ENCODE data around the gene RBM18. TPM values are rescaled to one million over a fixed set of nuclear protein-coding genes. Genes with fewer than 3 reads are reported as not detected.
A peak's percentile ranks its signal among the peaks of the same experiment; 100 is the strongest.

The RBM18 gene
- total RNA-seq, 1 donor from 2014 or later: 25.7 TPM

DNA sequence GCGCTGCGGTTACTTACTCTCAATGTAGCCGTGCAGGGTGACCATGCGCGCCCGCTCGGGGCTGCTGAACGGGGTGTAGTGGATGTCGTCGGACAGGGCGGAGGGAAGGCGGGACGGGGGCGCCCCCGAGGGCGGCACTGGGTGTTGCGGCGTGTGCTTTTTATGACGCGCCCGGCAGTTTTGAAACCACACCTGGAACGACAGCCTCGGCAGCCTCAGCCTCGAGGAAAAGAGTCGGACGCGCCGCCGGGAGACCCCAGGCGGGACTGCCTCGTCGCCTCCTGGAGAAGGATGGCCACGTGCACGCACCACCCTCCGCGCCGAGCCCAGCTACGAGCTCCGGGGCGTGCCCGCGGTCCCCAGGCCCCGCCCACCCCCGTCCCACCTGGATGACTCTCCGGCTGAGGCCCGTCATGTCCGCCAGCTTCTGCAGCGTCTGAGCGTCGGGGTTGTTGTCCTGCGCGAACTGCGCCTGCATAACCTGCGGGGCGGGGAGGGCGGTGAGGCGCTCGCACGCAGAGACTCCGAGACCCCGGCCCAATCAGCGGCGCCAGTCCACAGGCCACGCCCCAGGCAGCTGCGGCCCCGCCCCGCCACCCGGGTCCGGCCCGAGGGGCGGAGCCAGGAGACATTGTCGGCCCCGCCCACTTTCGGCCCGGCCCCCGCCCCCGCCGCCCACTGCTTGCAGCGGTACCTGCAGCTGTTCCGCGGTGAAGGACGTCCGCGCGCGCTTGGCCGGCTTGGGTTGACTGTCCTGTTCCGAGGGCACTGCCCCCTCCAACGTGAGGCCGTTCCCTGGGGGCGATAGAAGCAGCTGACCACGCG is 50.8 kb downstream of the RBM18 start:
- Mint-ChIP-seq H3K27me3 (peaks cover 68% of the 10 kb centered on the region), H3K9me3 (no peaks in the 10 kb centered on the region), H3K36me3 (ENCODE audit: low read depth) (no peaks in the 10 kb centered on the region), H3K4me1 (peaks cover 14% of the 10 kb centered on the region), H3K27ac (no peak overlapping the region), H3K4me3 (peak overlapping the region; percentile 60)
- intact Hi-C loops (cut with micrococcal nuclease): loop anchor here (5.0 to 10.0 kb wide), 2 partner anchors 56 to 131 kb away; partner anchors contain the start of genes MORN5 and NDUFA8
- DNase-seq: peak; percentile 91

DNA sequence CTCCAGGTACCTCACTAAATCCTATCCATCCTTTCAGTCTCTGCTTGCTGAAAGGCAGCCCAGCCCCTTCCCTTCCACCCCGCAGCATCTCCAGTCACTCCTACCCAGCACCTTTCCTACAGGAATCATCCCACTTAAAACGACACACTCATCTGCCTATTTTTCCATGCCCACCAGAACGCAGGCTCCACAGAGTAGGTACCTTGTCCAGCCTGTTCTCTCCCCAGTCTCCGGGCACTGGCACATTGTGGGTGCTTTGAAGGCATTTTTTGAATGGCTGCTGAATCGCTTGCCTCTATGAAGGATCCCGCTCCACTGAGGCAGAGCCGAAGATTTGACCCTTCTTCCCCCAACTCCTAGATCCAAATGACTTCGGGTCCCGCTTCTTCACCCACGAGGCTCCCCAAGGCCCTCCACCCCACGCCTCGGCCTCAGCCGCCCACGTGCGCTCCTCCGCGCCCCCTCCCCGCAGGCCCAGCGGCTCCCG is 51.5 kb downstream of the RBM18 start:
- intact Hi-C loops (cut with micrococcal nuclease): loop anchor here (5.0 to 10.0 kb wide), 2 partner anchors 56 to 132 kb away; partner anchors contain the start of genes MORN5 and NDUFA8
- Mint-ChIP-seq H3K27me3 (peaks cover 62% of the 10 kb centered on the region), H3K9me3 (no peaks in the 10 kb centered on the region), H3K4me1 (peaks cover 8% of the 10 kb centered on the region), H3K4me3 (peak overlapping the region; percentile 60), H3K27ac (no peak overlapping the region), H3K36me3 (ENCODE audit: low read depth) (no peaks in the 10 kb centered on the region)
- no peak for DNase-seq

DNA sequence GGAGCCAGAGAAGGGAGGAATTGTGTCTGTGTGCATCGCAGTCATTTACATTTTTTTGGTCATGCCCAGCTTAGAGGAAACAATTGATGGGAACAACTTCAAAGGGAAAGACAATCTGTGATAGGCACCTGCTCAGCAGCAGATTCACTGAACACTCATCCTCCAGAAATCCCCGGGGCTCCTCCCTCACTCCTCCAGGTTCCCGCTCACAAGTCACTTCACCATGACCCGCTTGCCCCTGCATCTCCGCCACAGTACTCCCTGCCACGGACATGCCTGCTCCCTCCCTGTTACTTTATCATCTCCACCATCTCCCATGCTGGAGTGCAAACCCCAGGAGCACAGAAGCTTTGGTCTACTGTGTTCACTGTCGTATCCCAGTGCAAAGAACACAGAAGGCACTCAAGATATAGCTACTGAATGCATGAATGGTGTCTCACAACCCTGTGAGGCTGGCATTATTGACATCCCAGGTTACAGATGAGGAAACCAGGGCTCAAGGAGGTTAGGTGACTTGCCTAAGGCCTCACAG is 52.1 kb downstream of the RBM18 start:
- H3K27ac Mint-ChIP-seq: no peak overlapping the region
- DNase-seq: no peak
- no peaks in the 10 kb centered on the region for H3K36me3 Mint-ChIP-seq (ENCODE audit: low read depth)
- intact Hi-C loops (cut with micrococcal nuclease): loop anchor here (5.0 to 10.0 kb wide), 2 partner anchors 55 to 132 kb away; partner anchors contain the start of genes MORN5 and NDUFA8
- H3K9me3 Mint-ChIP-seq: no peaks in the 10 kb centered on the region
- H3K4me1 Mint-ChIP-seq: peaks cover 3% of the 10 kb centered on the region
- peak overlapping the region; percentile 60 for H3K4me3 Mint-ChIP-seq
- H3K27me3 Mint-ChIP-seq: peaks cover 56% of the 10 kb centered on the region

DNA sequence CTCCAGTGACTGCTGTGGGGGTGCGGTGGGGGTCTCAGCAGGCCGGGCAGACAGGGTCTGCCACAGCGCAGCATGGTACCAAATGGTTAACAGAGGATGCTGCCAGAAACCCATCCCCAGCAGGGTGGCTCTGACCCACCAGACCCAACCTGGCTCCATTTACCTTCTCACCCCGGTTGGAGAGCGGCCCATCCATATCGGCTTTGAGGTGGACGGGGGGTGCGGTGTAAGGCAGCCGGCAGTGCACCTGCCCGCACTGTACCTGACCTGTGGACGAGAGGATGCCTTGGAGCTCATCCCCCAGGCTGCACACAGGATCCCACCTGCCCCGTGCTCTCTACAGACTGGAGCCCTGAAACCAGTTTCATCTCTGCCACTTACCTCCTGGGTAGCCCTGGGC is 55.2 kb downstream of the RBM18 start:
- no peak for DNase-seq
- intact Hi-C loops (cut with micrococcal nuclease): no loop called here
- no peak overlapping the region for H3K4me3 Mint-ChIP-seq
- no peaks in the 10 kb centered on the region for H3K9me3 Mint-ChIP-seq
- H3K36me3 Mint-ChIP-seq (ENCODE audit: low read depth): no peaks in the 10 kb centered on the region
- peaks cover 2% of the 10 kb centered on the region for H3K4me1 Mint-ChIP-seq
- H3K27me3 Mint-ChIP-seq: peaks cover 30% of the 10 kb centered on the region
- H3K27ac Mint-ChIP-seq: no peak overlapping the region

DNA sequence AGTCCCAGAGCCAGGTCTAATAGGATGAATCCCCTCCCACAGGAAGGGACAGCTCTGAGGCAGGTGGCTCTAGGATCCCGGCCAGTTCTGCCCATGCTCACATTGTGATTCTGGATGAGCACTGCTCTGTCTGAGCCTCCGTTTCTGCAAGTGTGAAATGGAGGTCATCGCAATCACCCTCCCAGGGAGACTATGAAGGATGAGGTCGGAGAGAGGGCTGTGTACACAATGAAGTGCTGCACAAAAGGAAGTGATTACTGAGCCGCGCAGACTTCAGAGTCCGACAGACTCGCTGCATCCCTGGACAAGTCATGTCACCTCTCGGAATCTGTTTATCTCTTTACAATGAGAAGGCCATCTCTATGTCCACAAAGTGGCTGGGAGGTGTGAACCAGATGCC is 57.5 kb downstream of the RBM18 start:
- intact Hi-C loops (cut with micrococcal nuclease): no loop called here
- H3K36me3 Mint-ChIP-seq (ENCODE audit: low read depth): no peaks in the 10 kb centered on the region
- no peak for DNase-seq
- no peaks in the 10 kb centered on the region for H3K4me1 Mint-ChIP-seq
- H3K27me3 Mint-ChIP-seq: peaks cover 13% of the 10 kb centered on the region
- H3K27ac Mint-ChIP-seq: no peak overlapping the region
- H3K9me3 Mint-ChIP-seq: no peaks in the 10 kb centered on the region
- H3K4me3 Mint-ChIP-seq: no peak overlapping the region

DNA sequence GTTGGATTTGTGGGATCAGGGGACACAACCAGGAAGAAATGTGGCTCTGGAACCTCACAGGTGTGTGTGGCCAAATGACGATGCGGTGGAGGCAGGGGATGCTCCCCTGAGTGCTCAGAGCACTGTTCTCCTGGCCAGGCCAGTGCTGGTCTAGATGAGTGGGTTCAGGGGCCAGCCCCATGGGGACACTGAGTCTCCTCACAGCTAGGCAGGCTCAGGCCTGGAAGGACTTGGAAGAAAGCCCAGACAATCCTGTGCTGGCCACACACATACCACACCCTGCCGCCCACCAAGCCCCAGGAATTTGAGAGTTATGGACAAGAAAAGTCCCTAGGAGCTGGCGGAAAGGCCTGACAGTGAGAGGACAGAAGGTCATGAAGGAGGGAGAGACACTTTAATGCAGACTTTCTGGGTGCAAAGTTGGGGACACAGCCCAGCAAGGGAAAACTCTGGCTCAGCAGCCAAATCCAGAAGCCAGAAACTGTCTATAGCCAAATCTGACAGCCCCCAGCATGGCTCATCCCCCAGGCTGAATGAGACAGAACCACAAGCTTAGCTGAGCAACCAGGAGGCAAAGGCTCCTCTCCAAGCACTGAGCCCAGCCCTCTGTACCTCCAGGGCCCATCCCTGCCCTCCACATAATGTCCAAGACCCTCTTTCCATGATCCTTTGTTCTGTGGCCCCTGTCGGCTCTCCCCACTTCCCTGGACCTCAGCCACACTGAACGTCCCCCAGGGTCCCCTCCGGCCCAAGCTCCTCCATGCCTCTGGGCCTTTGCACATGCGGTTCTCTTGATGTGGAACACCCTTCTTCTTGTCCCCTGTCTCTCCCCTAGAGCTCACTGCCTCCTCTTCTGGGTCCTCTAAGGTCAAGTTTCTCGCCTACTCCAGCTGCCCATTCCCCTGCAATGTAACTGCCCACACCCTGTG is 58.3 kb downstream of the RBM18 start:
- no peak overlapping the region for H3K27ac Mint-ChIP-seq
- peaks cover 6% of the 10 kb centered on the region for H3K27me3 Mint-ChIP-seq
- no peaks in the 10 kb centered on the region for H3K36me3 Mint-ChIP-seq (ENCODE audit: low read depth)
- H3K9me3 Mint-ChIP-seq: no peaks in the 10 kb centered on the region
- intact Hi-C loops (cut with micrococcal nuclease): no loop called here
- DNase-seq: no peak
- no peaks in the 10 kb centered on the region for H3K4me1 Mint-ChIP-seq
- H3K4me3 Mint-ChIP-seq: no peak overlapping the region

DNA sequence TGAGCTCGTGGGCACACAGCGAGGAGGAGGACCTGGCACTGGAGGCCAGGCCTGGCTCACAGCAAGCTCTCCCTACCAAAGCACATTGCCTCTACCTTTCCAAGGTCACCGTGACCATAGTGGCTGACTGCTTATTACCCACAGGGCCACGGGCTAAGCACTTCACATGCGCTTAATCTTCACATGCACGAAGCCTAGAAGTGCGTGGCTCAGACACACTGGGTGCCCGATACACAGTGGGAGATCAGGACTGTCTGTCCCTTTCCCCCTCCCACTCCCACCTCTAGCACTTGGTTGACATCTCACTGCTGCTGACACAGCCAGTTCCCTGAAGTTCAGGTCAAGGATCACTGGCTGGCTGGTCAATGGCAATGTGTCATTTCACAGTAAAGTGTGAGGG is 59.5 kb downstream of the RBM18 start:
- no peaks in the 10 kb centered on the region for H3K4me1 Mint-ChIP-seq
- H3K9me3 Mint-ChIP-seq: no peaks in the 10 kb centered on the region
- no peak overlapping the region for H3K4me3 Mint-ChIP-seq
- DNase-seq: no peak
- intact Hi-C loops (cut with micrococcal nuclease): no loop called here
- no peaks in the 10 kb centered on the region for H3K36me3 Mint-ChIP-seq (ENCODE audit: low read depth)
- peaks cover 1% of the 10 kb centered on the region for H3K27me3 Mint-ChIP-seq
- no peak overlapping the region for H3K27ac Mint-ChIP-seq

DNA sequence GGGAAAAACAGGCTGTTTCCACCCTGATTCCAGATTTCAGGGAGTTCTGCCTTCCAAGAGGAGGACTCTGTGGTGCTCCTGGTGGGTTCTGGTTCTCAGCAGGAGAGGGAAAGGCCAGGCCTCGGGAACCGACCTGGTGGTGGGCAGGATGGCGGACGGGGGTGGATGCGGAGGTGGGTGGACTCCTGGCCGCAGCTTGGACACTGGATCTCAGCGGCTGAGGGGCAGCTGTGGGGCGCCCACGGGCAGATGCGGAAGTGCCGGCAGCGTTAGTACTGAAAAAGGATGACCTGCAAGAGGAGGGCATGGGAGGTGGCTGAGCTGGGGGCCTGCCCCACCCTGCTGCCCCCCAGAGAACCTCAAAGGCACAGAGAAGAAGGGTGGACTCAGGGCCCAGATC is 60.1 kb downstream of the RBM18 start:
- Mint-ChIP-seq H3K27ac (no peak overlapping the region), H3K4me1 (no peaks in the 10 kb centered on the region), H3K9me3 (no peaks in the 10 kb centered on the region), H3K4me3 (no peak overlapping the region), H3K27me3 (no peaks in the 10 kb centered on the region), H3K36me3 (ENCODE audit: low read depth) (no peaks in the 10 kb centered on the region)
- DNase-seq: no peak
- intact Hi-C loops (cut with micrococcal nuclease): no loop called here

DNA sequence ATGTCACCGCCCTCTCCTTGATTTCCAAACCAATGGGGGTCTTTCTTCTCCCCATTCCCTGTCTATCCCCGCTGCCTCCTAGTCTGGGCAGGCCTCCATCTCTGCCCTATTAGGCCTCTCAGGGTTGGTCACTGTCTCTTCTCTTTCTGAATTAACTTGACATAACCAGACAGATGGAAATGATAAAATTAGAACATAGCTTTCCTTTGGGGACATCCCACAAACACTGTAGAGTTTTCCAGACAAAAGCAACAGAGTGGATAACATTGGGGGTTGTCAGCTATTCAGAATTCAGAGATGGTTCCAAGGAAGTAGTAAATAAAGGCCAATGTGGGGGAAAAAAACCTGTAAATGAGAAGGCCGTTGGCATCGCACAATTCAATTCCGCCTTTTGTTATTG is 60.6 kb downstream of the RBM18 start:
- Mint-ChIP-seq H3K9me3 (no peaks in the 10 kb centered on the region), H3K4me3 (no peak overlapping the region), H3K27ac (no peak overlapping the region), H3K4me1 (no peaks in the 10 kb centered on the region), H3K36me3 (ENCODE audit: low read depth) (no peaks in the 10 kb centered on the region), H3K27me3 (no peaks in the 10 kb centered on the region)
- intact Hi-C loops (cut with micrococcal nuclease): no loop called here
- DNase-seq: no peak

DNA sequence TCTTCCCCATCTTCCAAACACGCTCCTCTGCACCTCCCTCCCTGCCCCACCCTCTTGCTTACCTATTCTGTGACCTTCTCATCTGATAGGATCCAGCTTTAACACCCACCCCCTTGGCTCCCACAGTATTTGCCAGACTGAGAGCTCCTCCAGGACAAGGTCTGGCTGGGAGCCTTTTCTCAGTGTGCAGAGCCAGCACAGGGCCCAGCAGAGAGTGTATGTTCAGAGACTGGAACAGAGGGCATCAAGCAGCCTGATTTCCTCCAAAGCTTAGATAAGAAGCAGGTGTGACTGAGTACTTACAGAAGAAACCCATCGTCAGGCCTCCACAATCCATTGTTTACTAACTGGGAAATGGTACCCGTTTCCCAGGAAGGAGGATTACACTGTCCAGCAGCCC is 62.5 kb downstream of the RBM18 start:
- intact Hi-C loops (cut with micrococcal nuclease): no loop called here
- no peak overlapping the region for H3K27ac Mint-ChIP-seq
- DNase-seq: no peak
- no peaks in the 10 kb centered on the region for H3K9me3 Mint-ChIP-seq
- H3K4me1 Mint-ChIP-seq: no peaks in the 10 kb centered on the region
- H3K36me3 Mint-ChIP-seq (ENCODE audit: low read depth): no peaks in the 10 kb centered on the region
- no peak overlapping the region for H3K4me3 Mint-ChIP-seq
- peaks cover under 1% of the 10 kb centered on the region for H3K27me3 Mint-ChIP-seq

DNA sequence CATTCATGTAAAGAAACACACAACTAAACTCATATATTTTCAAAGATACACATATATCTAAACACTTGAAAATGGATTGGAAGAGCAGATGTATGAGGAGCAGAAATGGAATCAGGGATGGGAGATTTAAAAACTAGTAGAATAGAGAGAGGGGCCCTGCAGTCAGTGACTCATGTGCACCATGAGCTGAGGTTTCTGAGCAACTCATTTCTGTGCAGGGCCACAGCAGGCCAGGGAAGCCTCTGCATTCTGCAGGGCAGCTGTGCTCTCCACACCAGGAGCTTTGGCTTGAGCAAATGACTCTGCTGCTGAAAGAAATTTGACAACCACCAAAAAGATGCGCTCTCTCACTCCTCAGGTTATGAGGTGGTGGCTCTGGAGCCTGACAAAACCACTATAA is 63.0 kb downstream of the RBM18 start:
- no peaks in the 10 kb centered on the region for H3K36me3 Mint-ChIP-seq (ENCODE audit: low read depth)
- peaks cover 2% of the 10 kb centered on the region for H3K27me3 Mint-ChIP-seq
- DNase-seq: no peak
- H3K4me1 Mint-ChIP-seq: no peaks in the 10 kb centered on the region
- no peak overlapping the region for H3K27ac Mint-ChIP-seq
- H3K4me3 Mint-ChIP-seq: no peak overlapping the region
- intact Hi-C loops (cut with micrococcal nuclease): no loop called here
- H3K9me3 Mint-ChIP-seq: no peaks in the 10 kb centered on the region

DNA sequence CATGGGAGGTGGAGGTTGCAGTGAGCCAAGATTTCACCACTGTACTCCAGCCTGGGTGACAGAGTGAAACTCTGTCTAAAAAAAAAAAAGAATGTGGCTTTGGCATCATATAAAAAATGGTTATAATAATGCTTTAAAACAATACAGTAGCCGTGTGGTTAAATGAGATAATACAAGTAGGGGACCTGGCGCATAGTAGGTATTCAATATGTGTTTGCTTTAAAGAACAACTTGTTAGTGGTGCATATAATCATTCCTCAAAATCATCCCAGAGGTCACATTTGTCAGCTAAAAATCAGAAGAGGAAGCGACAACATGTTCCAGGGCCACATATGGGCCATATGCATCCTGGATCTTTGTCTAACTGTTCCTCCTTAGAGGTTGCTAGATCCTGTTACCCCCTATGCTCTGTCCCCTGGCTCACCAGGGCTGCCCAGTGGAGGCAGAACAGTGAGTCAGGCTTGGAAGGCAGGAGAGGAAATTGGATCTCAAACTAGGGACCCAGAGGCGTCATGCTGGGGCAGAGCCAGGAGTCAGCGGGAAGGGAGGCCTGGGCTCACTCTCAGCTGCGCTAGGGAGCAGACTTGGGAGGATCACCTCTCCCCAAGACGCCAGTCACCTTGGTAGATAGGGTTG is 63.6 kb downstream of the RBM18 start:
- H3K9me3 Mint-ChIP-seq: no peaks in the 10 kb centered on the region
- peaks cover 2% of the 10 kb centered on the region for H3K27me3 Mint-ChIP-seq
- no peaks in the 10 kb centered on the region for H3K36me3 Mint-ChIP-seq (ENCODE audit: low read depth)
- DNase-seq: no peak
- intact Hi-C loops (cut with micrococcal nuclease): no loop called here
- no peaks in the 10 kb centered on the region for H3K4me1 Mint-ChIP-seq
- H3K4me3 Mint-ChIP-seq: no peak overlapping the region
- no peak overlapping the region for H3K27ac Mint-ChIP-seq

DNA sequence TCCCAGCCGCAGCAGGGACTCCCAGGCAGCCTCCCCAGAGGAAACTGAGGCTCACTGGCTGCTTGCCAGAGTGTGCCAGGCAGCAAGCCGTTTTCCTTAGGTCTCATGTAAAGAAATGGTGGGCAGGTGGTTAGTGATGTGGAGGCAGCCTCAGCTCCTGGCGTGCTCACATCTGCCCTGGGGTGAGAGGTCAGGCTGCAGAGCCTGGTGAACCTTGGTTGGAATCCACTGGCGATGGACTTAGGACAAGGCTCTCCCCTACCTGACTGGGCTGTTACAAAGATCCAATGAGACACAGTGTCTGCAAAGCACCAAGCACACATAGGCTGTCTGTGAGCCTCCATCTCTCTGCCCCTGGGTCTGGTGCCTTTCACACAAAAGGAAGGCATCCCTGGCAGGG is 66.8 kb downstream of the RBM18 start:
- no peak for DNase-seq
- intact Hi-C loops (cut with micrococcal nuclease): no loop called here
- no peaks in the 10 kb centered on the region for H3K4me1 Mint-ChIP-seq
- no peaks in the 10 kb centered on the region for H3K36me3 Mint-ChIP-seq (ENCODE audit: low read depth)
- H3K27me3 Mint-ChIP-seq: peaks cover 2% of the 10 kb centered on the region
- H3K27ac Mint-ChIP-seq: no peak overlapping the region
- H3K9me3 Mint-ChIP-seq: no peaks in the 10 kb centered on the region
- no peak overlapping the region for H3K4me3 Mint-ChIP-seq
